WERI-Rb-1 (cell line): ENCODE results near the gene ZNF474.

Experiments used
- DNase-seq: peaks from one replicate; pipeline ENCODE4 v3.0.0-alpha.2; 2020
- H3K27ac ChIP-seq: fragments of 250-450 bp; sonication (Bioruptor Pico); 2 replicates; pipeline ENCODE4 v1.5.1; 2020; ENCODE audit warnings: mild to moderate bottlenecking, moderate library complexity
- H3K27me3 ChIP-seq: fragments of 250-450 bp; sonication (Bioruptor Pico); 2 replicates; pipeline ENCODE4 v1.5.1; 2021; ENCODE audit warnings: mild to moderate bottlenecking, low read depth, moderate library complexity; ENCODE audit not compliant: insufficient read depth, severe bottlenecking
- H3K36me3 ChIP-seq: fragments of 250-450 bp; sonication (Bioruptor Pico); 2 replicates; pipeline ENCODE4 v1.5.1; 2020; ENCODE audit warnings: mild to moderate bottlenecking, moderate library complexity
- H3K4me3 ChIP-seq: 2 replicates; pipeline ENCODE4 v1.5.1; 2011; ENCODE audit warnings: low read depth, mild to moderate bottlenecking, control low read depth, low read length
- H3K9me3 ChIP-seq: fragments of 250-450 bp; sonication (Bioruptor Pico); 2 replicates; pipeline ENCODE4 v1.5.1; 2021; ENCODE audit warnings: mild to moderate bottlenecking, moderate library complexity; ENCODE audit not compliant: severe bottlenecking
- TF ChIP-seq, protein P1 (sequence below): IDR thresholded peaks from 2 replicates; pipeline ENCODE4 v1.5.1; 2011; ENCODE audit warnings: low read depth, mild to moderate bottlenecking, control low read depth, inconsistent platforms, low read length

The ZNF474 gene

DNA sequence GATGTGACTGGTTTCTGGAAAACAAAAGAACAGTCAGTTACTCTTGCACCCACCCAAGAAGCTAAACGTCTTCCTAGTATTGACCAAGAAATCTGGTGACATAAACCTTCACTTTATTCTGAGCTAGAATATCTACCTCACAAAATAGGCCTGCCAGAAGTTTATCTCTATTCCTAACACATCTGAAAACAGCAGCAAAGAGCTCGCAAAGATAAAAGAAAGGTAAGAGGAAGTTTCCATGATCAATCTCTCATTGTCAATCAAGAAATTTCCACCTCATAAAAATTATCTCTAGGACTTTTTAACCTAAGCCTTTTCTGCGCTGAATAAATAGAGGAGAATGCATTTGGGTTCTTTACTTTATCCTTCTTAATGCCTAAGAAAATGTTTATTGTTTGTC is 17.3 kb upstream of the ZNF474 start:
- TF ChIP-seq, protein P1, sequence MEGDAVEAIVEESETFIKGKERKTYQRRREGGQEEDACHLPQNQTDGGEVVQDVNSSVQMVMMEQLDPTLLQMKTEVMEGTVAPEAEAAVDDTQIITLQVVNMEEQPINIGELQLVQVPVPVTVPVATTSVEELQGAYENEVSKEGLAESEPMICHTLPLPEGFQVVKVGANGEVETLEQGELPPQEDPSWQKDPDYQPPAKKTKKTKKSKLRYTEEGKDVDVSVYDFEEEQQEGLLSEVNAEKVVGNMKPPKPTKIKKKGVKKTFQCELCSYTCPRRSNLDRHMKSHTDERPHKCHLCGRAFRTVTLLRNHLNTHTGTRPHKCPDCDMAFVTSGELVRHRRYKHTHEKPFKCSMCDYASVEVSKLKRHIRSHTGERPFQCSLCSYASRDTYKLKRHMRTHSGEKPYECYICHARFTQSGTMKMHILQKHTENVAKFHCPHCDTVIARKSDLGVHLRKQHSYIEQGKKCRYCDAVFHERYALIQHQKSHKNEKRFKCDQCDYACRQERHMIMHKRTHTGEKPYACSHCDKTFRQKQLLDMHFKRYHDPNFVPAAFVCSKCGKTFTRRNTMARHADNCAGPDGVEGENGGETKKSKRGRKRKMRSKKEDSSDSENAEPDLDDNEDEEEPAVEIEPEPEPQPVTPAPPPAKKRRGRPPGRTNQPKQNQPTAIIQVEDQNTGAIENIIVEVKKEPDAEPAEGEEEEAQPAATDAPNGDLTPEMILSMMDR = no peak
- DNase-seq = no peak
- Histone ChIP-seq H3K4me3 (no peak overlapping the region), H3K27ac (no peak overlapping the region), H3K9me3 (no peaks in the 10 kb centered on the region), H3K27me3 (no peaks in the 10 kb centered on the region), H3K36me3 (no peaks in the 10 kb centered on the region)

DNA sequence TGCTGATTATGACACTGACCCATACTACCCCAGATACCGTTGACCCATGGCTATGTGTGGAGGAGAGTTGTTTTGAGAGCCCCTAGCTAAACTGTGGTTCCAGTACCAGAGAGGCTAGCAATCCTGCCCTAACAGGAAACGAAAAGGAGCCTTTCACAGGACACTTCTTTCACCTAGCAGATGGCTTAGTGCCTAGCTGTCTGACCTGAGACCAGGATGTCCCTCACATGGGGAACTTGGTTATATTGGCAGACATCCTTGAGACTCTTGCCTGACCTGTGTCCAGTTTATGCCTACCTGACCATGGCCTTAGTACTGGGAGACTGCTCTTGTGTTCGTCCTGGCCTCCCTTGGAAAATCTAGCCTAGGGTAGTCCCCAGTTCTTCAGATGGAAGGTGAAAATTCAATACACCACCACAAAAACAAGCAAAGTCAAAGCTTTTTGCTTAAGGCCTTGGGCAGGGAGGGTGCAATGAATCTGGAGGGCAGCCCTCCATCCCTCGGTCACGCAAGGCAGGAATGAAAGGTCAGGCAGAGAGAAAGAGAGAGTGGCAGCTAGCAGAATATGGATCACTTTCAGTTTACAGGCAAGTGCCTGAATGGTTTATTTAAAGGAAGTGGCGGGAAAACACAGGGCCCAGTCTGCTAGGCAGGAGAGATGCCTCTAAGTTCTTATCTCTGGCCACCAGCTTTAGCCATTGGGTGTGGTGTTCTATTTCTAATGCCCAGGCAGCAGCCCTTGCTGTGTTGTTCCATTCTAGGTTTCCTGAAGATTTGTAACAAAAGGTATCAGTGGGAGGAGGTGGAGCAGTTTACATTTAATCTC is 16.4 kb upstream of the ZNF474 start:
- TF ChIP-seq, protein P1 = no peak
- Histone ChIP-seq H3K4me3 (no peak overlapping the region), H3K27me3 (no peaks in the 10 kb centered on the region), H3K27ac (no peak overlapping the region), H3K9me3 (no peaks in the 10 kb centered on the region), H3K36me3 (no peaks in the 10 kb centered on the region)
- no peak for DNase-seq

DNA sequence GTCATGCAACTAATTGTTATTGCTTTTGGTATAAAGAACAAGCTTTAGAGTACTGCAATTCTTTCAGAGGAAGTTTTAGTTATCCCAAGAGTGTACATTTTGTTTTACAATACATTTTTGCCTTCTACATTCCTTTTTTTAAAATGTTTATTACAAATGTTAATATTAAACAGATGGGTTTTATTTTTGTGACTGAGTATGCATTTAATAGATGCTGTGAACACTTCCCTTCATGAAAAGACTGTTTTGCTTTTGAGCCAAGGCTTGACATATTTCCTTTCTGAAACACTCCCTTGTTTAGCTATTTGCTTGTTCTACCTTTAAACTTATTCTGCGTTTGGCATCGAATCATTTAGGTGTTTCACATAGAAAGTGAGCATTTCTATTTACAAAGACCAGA is 14.8 kb upstream of the ZNF474 start:
- H3K27me3 ChIP-seq = no peaks in the 10 kb centered on the region
- TF ChIP-seq, protein P1 = no peak

DNA sequence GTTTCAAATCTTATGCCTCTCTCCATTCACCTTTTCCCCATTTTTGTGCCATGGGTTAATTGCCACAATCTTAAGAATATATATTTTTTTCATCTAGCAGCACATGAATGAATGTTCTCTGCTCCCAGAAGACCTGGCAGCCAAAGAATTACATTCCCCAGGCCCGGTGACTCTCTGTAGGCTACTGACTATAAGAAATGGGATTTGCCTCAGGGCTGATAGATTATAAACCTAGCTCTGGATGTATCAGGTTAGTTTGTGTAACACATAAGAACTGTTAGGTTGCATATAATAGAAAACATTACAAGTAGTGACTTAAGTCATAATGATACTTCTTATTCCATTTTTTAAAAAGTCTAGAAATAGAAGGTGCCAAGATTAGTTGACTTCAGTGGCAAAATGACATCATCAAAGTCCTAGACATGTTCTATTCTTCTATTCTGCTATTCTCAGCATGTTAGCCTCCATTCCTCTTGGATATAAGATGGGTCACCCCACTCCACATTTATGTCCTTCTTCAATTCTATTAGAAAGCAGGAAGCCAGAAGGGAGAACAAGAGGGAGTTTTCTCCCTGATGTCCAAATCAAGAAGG is 10.9 kb upstream of the ZNF474 start:
- H3K9me3 ChIP-seq = no peaks in the 10 kb centered on the region
- TF ChIP-seq, protein P1 = no peak
- no peak overlapping the region for H3K27ac ChIP-seq
- H3K27me3 ChIP-seq = no peaks in the 10 kb centered on the region
- H3K36me3 ChIP-seq = no peaks in the 10 kb centered on the region
- DNase-seq = no peak
- no peak overlapping the region for H3K4me3 ChIP-seq

More for the DNA sequence above, 14.8 kb upstream of the ZNF474 start:
- no peak overlapping the region for H3K4me3 ChIP-seq
- DNase-seq = no peak
- H3K27ac ChIP-seq = no peak overlapping the region
- no peaks in the 10 kb centered on the region for H3K9me3 ChIP-seq
- no peaks in the 10 kb centered on the region for H3K36me3 ChIP-seq

DNA sequence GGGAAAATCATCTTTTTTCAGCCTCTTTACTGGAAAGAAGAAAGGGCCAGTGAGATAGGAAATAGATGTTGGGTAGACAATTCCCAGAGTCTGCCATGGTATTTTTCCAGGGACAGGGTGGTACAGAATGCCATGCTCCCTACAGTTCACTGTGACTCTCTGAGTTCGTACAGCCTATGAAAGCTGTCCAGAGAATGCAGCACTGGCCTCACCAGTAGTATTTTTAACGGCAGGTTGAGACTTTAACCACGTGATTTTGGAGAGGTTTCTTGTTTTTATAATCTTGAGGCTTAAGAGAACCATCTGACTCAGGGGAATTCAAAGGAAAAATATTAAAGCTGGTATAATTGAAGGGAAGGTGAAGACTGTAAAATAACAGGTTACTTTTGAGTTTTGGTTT is 10.1 kb upstream of the ZNF474 start:
- DNase-seq = no peak
- TF ChIP-seq, protein P1 = no peak

DNA sequence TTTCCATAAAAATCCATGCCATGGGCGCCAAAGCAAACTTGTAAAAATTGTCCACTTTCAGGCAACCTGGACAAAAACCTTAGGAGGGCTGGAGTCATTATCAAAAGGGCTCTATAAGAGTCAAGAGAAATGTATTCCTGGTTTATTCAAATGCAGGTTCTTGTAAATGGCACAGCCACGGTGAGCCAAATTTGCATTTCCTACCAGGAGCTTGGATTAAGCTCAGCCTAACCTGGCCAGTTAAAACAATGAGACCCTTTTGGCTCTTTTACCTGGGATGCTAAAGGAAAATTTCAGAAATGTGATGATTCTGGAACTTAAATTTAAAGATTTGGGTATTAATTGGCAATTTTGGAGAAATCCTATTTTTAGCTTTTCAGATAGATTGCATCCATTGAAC is 8.9 kb upstream of the ZNF474 start:
- Histone ChIP-seq H3K27ac (no peak overlapping the region), H3K27me3 (no peaks in the 10 kb centered on the region), H3K9me3 (no peaks in the 10 kb centered on the region), H3K36me3 (no peaks in the 10 kb centered on the region), H3K4me3 (no peak overlapping the region)
- DNase-seq = no peak
- TF ChIP-seq, protein P1 = no peak

More for the DNA sequence above, 10.1 kb upstream of the ZNF474 start:
- no peaks in the 10 kb centered on the region for H3K9me3 ChIP-seq
- no peak overlapping the region for H3K4me3 ChIP-seq
- no peaks in the 10 kb centered on the region for H3K27me3 ChIP-seq
- H3K27ac ChIP-seq = no peak overlapping the region
- no peaks in the 10 kb centered on the region for H3K36me3 ChIP-seq
